COR-L47 (cell line): ENCODE measurements around the gene ZNF341.
A peak's percentile ranks its signal among the peaks of the same experiment; 100 is the strongest.
"Not testable (repeated sequence)": the region's sequence is repeated elsewhere in the genome, so short reads cannot be mapped to it uniquely, and the experiment has no call there.

Experiments used
- DNase-seq: peaks from one replicate; lab custom pipeline; 2025; lab: John Stamatoyannopoulos, UW

Gene ZNF341

GRCh38 chr20:33731693-33732165 lies at the start of gene ZNF341:
Gene ZNF341 (plus strand): TSS chr20:33731996. CDS start chr20:33732022, 26 bp downstream.
- DNase-seq, result peak; percentile 97

DNA sequence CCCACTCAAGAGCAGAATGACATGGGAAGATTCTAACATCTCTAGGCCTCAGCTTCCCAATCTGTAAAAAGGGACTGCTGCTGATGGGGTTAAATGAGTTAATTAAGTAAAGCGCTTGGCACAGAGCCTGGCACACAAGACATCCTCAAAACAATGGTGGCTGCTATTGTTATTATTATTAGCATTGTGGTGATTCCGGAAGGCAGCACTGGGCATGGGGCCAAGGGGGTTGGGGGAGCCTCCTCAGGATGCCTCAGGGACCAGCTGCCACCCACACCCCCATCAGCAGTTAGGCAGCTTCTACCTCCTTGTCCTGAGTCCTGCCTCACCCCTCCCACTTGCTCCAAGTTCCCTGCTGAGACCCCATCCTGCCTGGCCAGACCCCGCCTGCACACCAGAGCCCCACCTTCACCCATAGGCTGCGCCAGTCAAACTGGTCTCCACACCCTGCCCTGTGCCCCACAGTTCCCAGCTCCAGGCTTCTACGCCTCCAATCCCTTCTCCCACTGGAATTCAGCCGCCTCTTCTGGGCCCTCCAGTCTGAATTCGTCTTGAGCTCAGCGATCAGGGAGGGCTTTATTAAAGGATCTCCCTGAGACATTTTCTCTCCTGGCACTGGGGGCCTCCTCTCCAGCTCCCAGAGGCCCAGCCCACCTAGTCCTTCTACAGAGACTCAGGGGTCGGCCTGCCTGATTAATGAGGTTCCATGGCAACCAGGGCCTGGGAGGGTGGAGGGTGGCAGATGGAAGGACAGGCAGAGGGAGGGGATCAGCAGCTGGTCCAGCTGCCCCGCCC lies 47.1 kb upstream of the ZNF341 start:
- peak; percentile 96 for DNase-seq

DNA sequence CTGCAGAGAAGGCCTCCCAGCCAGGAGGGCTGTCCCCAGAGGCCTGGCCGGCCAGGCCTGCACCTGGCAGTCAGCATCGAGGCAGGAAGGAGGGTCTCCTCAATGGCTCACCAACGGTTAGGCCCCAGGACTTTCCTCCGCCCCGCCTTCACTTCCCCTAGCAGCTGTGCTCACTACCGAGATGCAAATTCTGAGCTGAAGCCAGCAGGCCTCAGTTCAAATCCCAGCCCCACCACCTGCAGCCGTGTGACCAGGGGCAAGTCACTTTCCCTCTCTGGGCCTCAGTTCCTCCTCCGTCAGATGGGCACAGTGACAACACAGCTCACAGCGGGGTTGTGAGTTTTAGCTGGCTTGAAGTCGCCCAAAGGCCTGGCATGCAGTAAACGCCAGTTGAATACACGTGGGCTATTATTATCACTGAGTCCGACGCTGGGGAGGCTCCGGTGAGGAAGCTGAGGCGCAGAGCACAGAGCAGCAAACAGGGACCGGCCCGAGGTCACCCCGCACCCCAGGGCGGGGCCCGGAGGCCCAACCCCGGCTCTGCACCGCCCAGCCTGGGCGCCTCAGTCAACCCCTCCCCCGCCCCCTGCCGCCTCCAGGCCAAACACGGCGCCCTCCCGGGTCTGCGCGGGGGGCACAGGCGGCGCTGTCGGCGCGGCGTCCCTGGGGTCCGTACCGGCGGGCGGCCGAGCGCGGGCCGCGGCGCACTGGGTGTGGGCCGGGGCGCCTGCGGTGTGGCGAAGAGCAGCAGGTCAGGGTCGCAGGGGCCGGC lies 46.3 kb upstream of the ZNF341 start:
- DNase-seq, result peak; percentile 60

GRCh38 chr20:33686100-33686983 lies 45.5 kb upstream of the ZNF341 start, which contains the start of gene E2F1:
Gene E2F1 (minus strand): TSS chr20:33686385. CDS start chr20:33686264, 121 bp downstream.
- DNase-seq, result peak; percentile 97

- no peak for DNase-seq
Observed at GRCh38 chr20:33686984-33687366, 44.8 kb upstream of the ZNF341 start.

DNA sequence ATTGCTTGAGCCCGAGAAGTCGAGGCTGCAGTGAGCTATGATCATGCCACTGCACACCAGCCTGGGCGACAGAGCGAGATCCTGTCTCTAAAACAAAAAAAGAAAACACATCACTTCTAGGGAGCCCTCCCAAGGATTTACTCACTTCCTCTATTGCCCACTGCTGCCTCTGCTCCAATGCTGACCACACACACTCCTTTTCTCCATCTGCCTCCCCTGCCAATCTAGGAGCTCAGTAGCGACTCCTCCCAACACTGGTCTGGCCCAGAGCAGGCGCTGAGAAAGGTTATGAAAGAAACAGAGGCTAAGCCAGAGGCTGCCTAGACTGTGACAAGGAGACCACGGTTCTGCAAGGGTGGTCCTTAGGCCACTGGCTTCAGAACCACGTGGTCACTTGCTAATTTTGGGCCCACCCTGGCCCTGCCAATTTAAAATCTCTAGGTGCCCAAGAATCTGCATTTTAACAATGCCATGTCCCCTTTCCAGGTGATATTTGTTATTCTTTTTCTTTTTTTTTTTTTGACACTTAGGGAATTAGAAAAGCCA lies 44.4 kb upstream of the ZNF341 start:
- DNase-seq, result no peak

DNA sequence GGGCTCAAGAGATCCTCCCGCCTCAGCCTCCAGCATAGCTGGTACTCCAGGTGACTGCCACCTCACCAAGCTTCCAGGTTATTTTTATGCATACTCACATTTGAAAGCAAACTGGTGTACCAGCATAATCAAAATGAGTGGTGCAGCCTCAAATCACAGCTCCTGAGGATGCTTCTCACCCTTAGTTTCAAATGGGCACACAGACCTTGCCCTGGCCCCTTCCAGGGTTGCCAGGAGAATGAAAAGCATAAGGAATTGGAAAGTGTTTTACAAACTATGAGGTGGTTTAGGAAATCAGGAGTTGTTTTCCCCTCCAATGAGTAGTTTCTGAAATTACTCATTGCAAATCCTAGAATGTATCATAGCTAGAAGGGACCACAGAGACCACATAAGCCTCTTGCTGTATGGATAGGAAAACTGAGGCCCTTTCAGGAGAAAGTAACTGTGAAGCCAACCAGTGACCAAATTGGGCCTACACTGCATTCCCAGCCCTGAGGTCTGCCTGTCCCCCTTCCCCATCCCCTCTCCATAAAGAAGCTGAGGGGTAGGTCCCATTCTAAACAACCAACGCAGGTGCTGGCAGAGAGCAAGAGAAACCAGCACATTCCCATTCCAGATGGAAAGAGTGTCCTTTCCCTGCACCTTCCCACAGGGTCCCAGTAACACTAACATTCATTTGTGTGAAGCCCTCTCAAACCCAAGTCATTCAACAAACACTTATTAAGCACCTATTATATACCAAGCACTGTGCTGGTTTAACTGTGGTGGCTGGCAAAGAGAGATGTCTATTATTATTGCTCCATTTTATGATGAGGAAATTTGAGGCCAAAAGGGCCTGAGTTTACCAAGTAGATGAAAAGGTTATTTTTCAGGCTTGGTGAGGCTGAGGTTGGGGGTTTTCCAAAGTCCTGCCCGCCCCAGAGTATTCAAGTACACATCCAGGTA lies 43.5 kb upstream of the ZNF341 start:
- DNase-seq, result no peak

DNA sequence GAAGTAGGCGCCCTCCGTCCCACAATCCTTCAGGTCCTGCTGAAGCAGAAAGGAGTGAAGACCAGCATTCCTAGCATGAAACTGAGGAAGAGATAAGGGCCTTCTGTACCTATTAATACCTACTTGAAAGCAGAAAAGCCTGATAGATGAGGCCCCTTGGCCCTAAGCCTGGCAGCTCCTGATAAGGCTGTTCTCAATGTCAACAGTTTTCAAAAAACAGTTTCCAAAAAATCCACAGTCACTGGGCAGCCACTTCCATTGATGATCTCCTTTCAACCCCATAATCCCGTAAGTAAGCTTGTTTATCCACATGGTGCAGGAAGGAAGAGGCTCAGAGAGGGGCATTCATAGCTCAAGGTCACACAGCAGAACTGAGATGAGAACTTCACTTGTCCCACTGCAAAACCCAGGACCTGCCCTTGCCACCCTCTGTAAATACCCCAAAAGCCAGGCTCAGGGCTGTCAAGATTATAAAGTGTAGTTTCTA lies 42.8 kb upstream of the ZNF341 start:
- DNase-seq, result no peak

- DNase-seq, result no peak
Observed at GRCh38 chr20:33689493-33689892, 42.3 kb upstream of the ZNF341 start.

DNA sequence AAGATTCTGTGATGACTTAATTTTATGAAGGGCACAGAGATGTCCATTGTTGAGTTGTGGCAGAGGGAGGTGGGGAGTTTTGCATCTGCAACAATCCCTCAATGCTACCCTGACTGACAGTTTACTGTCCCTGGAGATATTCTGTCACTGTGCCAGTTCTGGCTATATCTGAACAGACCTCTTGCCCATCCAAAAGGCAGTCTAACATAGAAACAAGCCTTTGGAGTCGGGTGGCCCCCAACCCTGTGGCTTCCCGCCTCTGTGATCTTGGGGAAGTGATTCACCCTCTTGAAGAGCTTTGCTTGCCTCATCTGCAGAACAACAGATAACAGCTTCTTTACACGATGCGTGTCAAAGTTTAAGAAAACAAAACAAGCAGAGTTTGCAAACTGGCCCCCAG lies 41.8 kb upstream of the ZNF341 start:
- no peak for DNase-seq

DNA sequence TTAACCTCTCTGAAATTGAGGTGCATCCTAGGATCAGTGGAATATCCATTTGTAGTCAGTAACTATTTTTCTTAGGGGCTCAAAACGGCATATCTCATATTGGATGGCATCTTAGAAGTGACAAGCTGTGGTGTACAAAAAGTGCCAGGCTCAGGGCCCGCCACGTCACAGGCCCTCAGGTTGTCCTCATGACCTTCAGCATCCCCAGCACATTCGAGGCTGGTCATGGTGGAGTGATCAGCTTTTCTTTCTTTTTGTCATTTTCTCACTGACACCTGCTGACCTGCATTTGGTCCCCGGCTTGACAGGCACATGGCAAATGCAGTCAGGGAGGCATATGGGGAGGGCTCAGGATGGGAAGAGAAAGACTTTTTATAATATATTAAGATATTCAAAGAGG lies 38.5 kb upstream of the ZNF341 start:
- DNase-seq, result no peak

- DNase-seq, result peak; percentile 69
Observed at GRCh38 chr20:33693741-33694638, 37.8 kb upstream of the ZNF341 start.

DNA sequence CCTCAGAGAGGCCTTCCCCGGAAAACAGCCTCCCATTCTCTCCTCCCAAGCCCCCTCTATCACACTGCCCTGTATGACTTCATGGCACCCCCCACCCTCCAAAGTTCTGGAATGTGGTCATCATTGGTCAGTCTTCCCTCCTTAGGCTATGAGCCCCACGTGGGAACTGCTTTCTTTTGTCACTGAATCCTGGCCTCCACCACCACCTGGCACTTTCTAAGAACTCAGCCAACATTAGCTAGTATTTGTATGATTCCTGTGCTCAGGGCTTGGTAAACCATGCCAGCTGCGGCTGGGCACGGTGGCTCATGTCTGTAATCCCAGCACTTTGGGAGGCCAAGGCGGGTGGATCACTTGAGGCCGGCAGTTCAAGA lies 37.2 kb upstream of the ZNF341 start:
- DNase-seq, result no peak

DNA sequence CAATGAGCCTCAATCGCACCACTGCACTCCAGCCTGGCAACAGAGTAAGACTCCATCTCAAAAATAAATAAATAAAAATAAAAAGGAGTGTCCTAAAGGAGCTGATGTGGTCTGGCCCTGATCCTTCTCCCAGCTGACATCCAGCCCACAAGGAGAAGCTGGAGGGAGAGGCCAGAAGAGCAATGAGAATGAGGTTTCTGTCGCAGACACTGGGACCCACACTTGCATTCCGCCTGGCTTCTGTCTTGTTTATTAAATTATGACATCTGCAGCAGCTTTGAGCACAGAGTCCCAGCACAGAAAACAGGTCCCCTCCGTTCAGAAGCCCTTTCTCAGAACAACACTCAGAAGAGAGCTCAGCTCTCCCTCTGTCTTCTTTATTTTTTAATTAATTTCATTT lies 35.3 kb upstream of the ZNF341 start:
- no peak for DNase-seq

- no peak for DNase-seq
Observed at GRCh38 chr20:33697129-33697528, 34.7 kb upstream of the ZNF341 start.

- not testable (repeated sequence) for DNase-seq
Observed at GRCh38 chr20:33698966-33699365, 32.8 kb upstream of the ZNF341 start.

GRCh38 chr20:33700696-33701441 lies 30.9 kb upstream of the ZNF341 start:
- not testable (repeated sequence) for DNase-seq

GRCh38 chr20:33701629-33702450 lies 30.0 kb upstream of the ZNF341 start:
- no peak for DNase-seq
